Body of pancreas (tissue), 4 donors: Measurements from ENCODE around the gene TBC1D20.

Source experiments
- POLR2A ChIP-seq, 3 donors: fragments of 450-650 bp; IDR thresholded peaks; one replicate each; pipeline ENCODE4 v1.6.1; 2016; ENCODE audit warnings: antibody characterized with exemption in 3 of 3, mild to moderate bottlenecking in 2 of 3
- TF ChIP-seq, protein P1 (sequence below), 7 experiments: fragments of 450-650 bp in 4 of 7; fragments of 200-600 bp in 3 of 7; sonication (generic) in 3 of 7; IDR thresholded peaks; one replicate each; pipeline ENCODE4 v1.5.1; 2016 to 2019; ENCODE audit warnings: antibody characterized with exemption in 7 of 7

DNA sequence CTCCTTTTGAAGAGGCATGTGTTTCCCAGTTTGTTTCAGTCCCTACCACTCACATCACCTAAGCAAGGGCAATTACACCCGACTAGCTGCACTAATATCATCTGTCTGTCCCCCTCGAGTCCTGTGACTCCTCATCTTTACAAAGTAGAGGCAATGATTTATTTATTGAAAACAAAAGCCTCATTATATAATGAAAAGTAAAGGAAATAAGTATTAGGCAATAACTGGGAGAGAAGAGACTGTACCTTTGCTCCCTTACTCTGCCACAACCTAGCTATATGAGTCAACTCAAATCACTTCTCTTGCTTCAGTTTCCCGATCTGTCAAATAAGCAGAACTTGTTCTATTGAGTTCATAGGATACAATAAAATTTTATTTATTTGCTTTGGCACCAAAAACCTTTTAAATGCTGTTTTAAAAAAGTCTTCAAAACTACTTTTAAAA, 42.3 kb upstream of the TBC1D20 start:
- TF ChIP-seq, protein P1, sequence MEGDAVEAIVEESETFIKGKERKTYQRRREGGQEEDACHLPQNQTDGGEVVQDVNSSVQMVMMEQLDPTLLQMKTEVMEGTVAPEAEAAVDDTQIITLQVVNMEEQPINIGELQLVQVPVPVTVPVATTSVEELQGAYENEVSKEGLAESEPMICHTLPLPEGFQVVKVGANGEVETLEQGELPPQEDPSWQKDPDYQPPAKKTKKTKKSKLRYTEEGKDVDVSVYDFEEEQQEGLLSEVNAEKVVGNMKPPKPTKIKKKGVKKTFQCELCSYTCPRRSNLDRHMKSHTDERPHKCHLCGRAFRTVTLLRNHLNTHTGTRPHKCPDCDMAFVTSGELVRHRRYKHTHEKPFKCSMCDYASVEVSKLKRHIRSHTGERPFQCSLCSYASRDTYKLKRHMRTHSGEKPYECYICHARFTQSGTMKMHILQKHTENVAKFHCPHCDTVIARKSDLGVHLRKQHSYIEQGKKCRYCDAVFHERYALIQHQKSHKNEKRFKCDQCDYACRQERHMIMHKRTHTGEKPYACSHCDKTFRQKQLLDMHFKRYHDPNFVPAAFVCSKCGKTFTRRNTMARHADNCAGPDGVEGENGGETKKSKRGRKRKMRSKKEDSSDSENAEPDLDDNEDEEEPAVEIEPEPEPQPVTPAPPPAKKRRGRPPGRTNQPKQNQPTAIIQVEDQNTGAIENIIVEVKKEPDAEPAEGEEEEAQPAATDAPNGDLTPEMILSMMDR (IDR thresholded peaks at IDR 0.05) = no peak
- no peak for TF ChIP-seq POLR2A (IDR thresholded peaks at IDR 0.05)
